Erythroblast (primary cell): ENCODE measurements around the gene SLC6A13.
"Not testable (repeated sequence)": the region's sequence is repeated elsewhere in the genome, so short reads cannot be mapped to it uniquely, and the experiment has no call there.

ENCODE experiments used
- DNase-seq, 2 experiments: peaks; one replicate each; lab custom pipeline; 2025; lab: John Stamatoyannopoulos, UW
- GATA1 ChIP-seq: IDR thresholded peaks from 2 replicates; pipeline ENCODE4 v1.6.1; 2011; ENCODE audit warnings: low read depth, mild to moderate bottlenecking, control low read depth, low read length, moderate library complexity
- POLR2A ChIP-seq: IDR thresholded peaks from 2 replicates; pipeline ENCODE4 v1.6.1; 2011; ENCODE audit warnings: mild to moderate bottlenecking, low read length

SLC6A13 gene

DNA sequence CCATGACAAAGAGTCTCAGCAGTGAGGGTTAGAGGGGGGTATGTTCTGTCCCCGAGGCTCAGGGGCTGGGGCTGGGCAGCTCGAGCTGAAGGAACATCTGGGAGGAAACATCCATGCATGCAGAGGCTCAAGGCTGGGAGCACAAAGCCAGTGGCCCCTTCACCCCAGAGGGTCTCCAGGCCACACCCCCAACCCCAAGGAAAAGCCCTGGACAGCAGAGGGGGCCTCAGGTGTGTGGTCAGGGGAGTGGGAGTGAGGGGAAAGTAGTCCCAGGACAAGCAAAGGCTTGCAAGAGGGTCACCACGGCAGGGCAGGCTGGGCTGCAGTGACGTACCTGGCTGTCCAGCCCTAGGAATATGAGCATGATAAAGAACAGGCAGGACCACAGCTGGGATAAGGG lies 66.2 kb downstream of the SLC6A13 start:
- no peak for TF ChIP-seq GATA1
- TF ChIP-seq POLR2A: no peak
- DNase-seq: no peak

DNA sequence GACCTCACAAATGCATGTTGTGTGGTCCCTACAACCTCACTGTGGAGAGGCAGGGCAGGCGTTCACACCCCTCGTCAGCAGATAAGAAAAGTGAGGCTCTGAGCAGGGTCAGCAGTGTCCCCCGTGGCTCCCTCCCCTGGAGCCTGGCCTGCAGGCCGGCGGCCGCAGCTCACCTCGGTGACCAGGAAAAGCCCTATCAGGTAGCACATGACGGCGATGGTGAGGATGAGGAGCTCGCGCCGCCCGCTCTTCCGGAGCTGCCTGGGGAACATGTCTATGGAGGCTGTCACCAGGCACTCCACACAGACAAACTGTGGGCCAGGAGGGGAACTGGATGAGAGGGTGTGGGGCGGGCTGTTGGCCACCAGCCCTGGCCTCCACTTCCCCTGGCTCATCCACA lies 66.7 kb downstream of the SLC6A13 start:
- DNase-seq: no peak
- TF ChIP-seq POLR2A: no peak
- TF ChIP-seq GATA1: no peak

DNA sequence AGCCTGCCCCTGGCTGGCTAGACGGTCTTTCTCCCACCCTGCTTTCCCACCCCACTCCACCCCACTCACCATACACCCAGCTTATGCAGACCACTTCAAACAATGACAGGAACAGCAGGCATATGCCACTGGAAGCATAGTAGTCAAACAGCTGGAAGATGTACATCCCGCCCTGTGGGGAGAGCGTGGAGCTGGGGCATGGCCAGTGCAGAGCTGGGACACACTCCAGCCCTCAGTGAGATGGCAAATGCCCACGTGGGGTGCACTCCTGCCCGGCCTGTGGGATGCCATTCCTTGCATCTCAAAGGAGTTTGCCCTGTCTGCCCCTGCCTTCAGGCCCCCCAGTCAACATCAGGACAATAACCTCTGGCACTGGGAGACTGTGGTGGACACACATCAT lies 67.5 kb downstream of the SLC6A13 start:
- no peak for DNase-seq
- TF ChIP-seq POLR2A: no peak
- TF ChIP-seq GATA1: no peak

DNA sequence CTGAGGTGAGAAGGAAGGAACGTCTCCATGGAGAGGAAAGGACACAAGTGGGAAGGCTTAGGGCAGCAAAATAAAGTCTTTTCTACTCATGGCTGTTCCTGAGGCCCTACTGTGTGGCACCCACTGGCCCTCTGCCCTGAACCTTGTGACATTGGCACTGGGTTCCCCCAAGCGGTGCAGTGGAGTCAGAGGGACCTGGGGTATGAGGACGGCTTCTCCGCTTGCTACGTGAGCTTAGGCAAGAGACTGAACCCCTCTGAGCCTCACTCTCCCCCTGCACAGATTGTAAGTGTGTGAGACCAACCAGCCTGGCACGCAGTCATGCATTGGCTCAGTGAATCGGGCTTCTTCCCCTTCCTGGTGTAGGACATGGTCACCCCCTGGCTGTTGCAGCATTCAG lies 68.4 kb downstream of the SLC6A13 start:
- DNase-seq: no peak

DNA sequence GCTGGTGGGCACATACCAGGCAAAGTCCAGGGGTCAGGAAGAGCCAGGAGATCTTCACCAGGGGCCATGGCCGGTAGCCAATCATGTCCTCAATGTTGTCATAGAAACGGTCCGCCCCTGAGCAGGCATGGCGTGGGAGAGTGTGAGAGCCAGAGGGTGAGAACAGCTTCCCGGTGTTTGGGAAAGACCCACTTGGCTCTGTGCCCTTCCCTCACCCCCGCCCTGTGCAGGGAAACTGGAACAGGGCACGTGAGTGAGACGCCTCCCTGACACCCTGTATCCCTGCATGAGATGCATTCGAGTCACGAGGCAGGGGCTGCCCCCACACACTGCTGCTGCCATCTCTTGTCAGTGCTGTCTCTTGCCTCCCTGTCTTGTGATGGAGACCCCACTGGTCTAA lies 69.4 kb downstream of the SLC6A13 start:
- DNase-seq: no peak
- TF ChIP-seq GATA1 (no peak), POLR2A (no peak)

More for the DNA sequence above, 68.4 kb downstream of the SLC6A13 start:
- TF ChIP-seq GATA1: no peak
- no peak for TF ChIP-seq POLR2A

DNA sequence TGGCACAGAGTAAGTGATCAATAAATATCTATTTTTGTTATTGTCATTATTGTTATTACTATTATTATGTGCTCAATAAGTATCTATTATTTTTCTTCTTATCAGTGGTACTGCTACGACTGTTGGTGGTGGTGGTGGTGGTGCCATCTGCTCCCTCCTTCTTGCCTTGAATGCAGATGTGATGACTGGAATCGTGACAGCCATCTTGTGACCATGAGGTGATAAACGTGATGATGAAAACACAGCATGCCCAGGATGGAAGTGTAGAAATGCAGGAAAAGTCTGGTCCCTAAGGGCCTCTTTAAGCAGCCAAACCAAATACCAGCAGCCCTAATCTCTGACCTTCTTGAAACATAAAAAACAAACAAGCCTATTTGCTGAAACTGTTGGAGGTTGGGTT lies 71.1 kb downstream of the SLC6A13 start:
- DNase-seq: no peak
- no peak for TF ChIP-seq GATA1
- no peak for TF ChIP-seq POLR2A

DNA sequence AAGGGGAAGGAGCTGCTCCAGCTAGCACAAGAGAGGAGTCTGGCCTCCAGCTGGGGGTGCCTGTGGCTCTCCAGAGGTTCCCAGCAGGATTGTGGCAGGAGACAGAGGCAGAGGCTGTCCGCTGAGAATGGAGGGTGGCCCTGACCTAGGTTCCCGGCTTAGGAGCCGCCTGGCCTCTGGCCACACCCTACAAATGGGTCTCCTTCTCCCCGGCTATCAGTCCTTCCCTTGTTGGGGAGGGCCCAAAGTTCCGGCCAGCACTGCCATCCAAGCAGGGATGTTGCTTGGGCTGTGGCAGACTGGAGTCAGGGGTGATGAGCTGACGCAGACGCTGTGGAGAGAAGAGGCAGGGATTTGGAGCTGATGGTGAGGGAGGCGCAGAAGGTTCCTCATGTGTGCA lies 71.8 kb downstream of the SLC6A13 start:
- DNase-seq: no peak
- TF ChIP-seq GATA1 (no peak), POLR2A (no peak)

DNA sequence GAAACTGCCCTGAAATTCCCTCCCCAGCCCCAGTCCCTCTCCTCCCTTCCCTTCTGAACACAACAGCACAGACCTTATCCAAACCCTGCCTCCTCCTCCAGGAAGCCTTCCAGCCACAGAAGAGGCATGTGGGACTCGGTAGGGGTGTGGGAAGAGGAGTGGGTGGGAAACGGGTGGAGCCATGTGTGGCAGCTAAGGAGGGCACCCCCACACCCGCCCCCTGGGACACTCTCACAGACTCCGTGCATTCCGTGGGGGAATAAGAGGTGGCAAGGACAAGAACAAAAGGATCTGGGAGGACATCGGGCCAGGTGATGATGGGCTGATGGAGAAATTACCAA lies 73.0 kb downstream of the SLC6A13 start:
- DNase-seq: no peak
- TF ChIP-seq GATA1 (no peak), POLR2A (no peak)

DNA sequence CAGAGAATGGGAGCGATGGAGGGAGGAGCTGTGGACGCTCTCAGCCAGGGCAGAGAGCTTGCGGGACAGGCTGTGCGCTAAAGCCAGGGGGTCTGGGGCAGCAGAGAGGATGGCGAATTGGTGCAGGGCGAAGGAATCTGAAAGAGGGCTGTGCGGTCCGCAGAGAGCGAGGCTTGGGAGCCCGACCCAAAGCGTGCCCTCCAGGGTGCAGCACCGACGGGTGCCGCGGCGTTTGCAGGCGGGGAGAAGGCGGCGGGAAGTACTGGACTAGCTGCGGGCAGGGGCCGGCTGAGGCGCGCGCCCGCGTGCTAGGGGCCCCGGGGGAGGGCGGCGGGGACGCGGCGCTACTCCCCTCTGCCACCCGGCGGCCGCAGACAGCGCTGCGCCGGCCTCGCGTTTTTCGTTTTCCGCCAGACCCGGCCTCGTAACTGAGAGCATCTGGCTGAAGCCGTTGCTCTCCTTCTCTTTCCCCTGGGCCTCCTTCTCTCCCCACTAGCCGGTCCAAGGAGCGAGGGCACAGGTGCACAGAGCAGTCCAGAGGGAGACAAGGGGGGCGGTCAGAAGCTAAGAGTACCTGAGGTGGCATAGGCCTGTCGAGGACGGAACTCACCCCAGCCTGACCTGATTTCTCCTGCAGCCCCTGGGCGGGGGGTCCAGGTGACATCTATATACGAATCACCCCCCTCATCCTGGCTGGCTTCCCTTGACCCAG lies 73.6 kb downstream of the SLC6A13 start:
- TF ChIP-seq POLR2A: no peak
- TF ChIP-seq GATA1: no peak
- DNase-seq: peak; percentile 72 to 76

DNA sequence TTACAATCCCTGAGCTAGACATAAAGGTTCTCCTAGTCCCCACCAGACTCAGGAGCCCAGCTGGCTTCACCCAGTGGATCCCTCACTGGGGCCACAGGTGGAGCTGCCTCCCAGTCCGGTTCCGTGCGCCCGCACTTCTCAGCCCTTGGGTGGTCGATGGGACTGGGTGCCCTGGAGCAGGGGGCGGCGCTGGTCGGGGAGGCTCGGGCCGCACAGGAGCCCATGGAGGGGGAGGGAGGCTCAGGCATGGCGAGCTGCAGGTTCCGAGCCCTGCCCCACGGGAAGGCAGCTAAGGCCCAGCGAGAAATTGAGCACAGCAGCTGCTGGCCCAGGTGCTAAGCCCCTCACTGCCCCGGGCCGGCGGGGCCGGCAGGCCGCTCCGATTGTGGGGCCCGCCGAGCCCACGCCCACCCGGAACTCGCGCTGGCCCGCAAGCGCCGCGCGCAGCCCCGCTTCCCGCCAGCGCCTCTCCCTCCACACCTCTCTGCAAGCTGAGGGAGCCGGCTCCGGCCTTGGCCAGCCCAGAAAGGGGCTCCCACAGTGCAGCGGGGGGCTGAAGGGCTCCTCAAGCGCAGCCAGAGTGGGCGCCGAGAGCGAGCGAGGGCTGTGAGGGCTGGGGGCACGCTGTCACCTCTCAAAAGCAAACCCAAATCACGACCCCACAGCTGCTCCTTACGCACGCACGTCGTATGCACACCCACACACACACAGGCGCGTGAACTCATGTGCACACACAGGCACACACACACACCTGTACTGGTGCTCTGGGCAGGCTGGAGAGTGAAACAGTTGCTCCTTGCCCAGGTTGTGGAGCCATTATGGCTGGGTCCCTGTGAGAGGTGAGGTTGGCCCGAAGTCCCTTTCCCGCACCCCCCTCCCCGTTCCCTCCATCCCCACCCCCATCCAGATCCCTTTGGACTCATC lies 74.4 kb downstream of the SLC6A13 start:
- DNase-seq: not testable (repeated sequence)

DNA sequence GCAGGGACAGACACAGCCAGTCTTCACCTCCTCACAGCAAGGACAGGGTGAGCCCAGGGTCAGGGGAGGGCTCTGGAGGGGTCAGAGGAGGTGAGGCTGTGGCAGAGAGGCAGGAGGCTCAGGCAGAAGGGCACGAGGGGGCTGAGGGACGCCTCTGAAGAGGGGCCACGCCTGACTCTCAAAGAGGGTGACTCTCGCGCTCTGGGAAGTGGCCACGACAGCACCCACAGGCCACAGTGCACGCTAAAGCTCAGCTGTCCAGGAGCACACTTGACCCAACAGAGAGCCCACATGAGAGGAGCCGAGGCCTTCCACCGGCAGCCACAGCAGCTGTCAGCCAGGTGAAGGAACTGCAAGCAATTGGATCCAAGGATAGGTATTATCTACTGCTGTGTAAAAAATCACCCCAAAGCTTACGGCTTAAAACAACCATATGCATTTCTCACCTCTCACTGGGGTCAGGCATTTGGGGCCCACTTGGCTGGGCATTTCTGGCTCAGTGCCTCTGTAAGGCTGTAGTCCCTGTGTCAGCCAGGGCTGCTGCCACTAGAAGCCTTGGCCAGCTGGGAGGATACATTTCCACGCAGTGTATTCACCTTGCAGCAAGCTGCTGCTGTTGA lies 76.5 kb downstream of the SLC6A13 start:
- no peak for DNase-seq
- TF ChIP-seq GATA1 (no peak), POLR2A (no peak)

DNA sequence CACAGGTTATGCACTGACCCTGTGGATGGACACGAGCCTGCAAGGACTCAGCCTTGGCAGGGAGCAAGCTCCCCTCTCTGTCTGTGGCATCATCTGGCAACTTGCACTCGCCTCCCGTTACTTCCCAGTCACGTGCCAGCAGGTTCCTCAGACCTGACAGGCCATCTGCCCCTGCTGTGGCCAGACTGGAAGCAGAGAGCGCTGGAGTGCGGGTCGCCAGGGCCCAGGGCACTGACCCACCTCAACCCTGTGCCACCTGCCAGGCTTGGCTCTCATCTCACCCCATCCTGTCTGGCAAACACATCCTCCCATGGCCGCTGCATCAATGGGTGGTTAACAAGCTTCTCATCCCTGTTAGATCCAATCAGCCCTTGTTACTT lies 77.1 kb downstream of the SLC6A13 start:
- no peak for DNase-seq
- TF ChIP-seq GATA1: no peak
- TF ChIP-seq POLR2A: no peak

DNA sequence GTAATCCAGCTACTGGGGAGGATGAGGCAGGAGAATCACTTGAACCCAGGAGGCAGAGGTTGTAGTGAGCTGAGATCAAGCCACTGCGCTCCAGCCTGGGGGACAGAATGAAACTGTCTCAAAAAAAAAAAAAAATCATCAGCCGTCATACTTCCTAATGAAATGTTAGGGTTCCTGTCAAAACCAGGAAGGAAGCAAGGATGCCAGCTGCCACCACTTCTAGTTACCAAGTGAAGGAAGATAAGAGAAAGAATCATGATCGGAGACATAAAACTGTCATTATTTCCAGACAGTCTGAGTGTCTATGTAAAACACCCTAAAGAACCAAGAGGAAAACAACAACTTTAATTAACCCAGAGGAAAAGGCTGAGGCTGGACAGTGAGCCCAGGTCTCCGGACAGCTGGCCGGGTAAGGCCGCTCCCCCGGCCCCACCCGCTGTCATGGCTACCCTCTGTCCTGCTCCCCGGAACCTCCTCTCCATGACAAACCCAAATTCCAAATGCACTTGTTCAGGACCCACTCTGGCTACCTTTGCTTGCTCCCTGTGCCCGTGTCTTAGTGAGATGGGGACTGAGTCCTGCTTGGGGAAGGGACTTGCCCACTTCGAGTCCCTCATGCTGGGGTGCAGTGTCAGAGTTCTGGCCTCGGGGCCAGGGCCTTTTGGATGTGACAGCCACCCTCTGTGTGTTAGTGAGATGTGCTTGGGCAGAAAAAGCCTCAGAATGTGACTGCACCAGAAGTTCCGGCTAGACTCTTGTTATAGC lies 77.6 kb downstream of the SLC6A13 start:
- TF ChIP-seq GATA1: no peak
- no peak for TF ChIP-seq POLR2A
- DNase-seq: no peak
